GM12878 (cell line): ENCODE data around the gene DLG2. TPM values are rescaled to one million over a fixed set of nuclear protein-coding genes. Genes with fewer than 3 reads are reported as not detected.

ENCODE experiments used
- ATAC-seq: fragments of 200-7000 bp; cut with Tn5 transposase; 3 replicates; pipeline ENCODE4 v1.9.1; 2020; ENCODE audit warnings: mild to moderate bottlenecking, moderate library complexity
- BruUV-seq: library from RNA; stranded (reverse); fragments of 400-500 nt; replicated peaks from 2 replicates; lab custom pipeline; 2021; lab: Mats Ljungman, UMichigan
- CTCF ChIA-PET: fragments of 300-600 bp; sonication (Branson Sonifier 250); formaldehyde crosslinking; extraction: SDS; loops from one replicate; lab custom pipeline; 2021; ENCODE audit warnings: inconsistent platforms; lab: Yijun Ruan, JAX
- POLR2A ChIA-PET: fragments of 350-600 bp; formaldehyde crosslinking; extraction: SDS; loops from one replicate; lab custom pipeline; 2021; ENCODE audit warnings: inconsistent platforms; lab: Charles Lee
- RAD21 ChIA-PET: fragments of 300-600 bp; sonication (Branson Sonifier 250); formaldehyde crosslinking; loops from one replicate; lab custom pipeline; 2023; ENCODE audit warnings: antibody characterized with exemption; ENCODE audit not compliant: unreplicated experiment; lab: Charles Lee
- SMC1A ChIA-PET: fragments of 300-600 bp; sonication (Branson Sonifier 250); formaldehyde crosslinking; loops from one replicate; lab custom pipeline; 2023; ENCODE audit not compliant: unreplicated experiment, uncharacterized antibody; lab: Charles Lee
- DNase-seq: peaks from one replicate; pipeline ENCODE4 v3.0.0-alpha.2; 2011; ENCODE audit warnings: low read depth, low spot score
- FAIRE-seq: peaks from 3 replicates; lab custom pipeline; 2011; peaks lifted over from hg19 to GRCh38; lab: Jason Lieb, UNC
- H2AFZ ChIP-seq: 2 replicates; pipeline ENCODE4 v1.6.0; 2011; ENCODE audit warnings: low read depth, low read length, control low read depth; ENCODE audit not compliant: control insufficient read depth
- H3K27ac ChIP-seq: 2 replicates; pipeline ENCODE4 v1.5.1; 2011; ENCODE audit warnings: control low read depth; ENCODE audit not compliant: control insufficient read depth, insufficient read depth
- H3K27me3 ChIP-seq, 2 experiments: replicated peaks in 1 of 2; 2 replicates each; pipeline versions ENCODE4 v1.6.0 to v1.6.1; 2011; ENCODE audit warnings: low read length in 1 of 2; ENCODE audit not compliant: control insufficient read depth in 2 of 2, insufficient read depth in 2 of 2
- H3K36me3 ChIP-seq, 2 experiments: 2 replicates each; pipeline ENCODE4 v1.5.1; 2011; ENCODE audit warnings: low read length in 1 of 2; ENCODE audit not compliant: control insufficient read depth in 2 of 2, insufficient read depth in 2 of 2
- H3K4me1 ChIP-seq: 2 replicates; pipeline ENCODE4 v1.6.1; 2011; ENCODE audit warnings: mild to moderate bottlenecking, low read length, moderate library complexity, mixed read lengths; ENCODE audit not compliant: control insufficient read depth, insufficient read depth
- H3K4me2 ChIP-seq: 2 replicates; pipeline ENCODE4 v1.6.0; 2011; ENCODE audit warnings: control low read depth; ENCODE audit not compliant: control insufficient read depth, insufficient read depth
- H3K4me3 ChIP-seq: fragments of 200-600 bp; sonication (generic); 2 replicates; pipeline ENCODE4 v1.5.1; 2016
- H3K79me2 ChIP-seq: 2 replicates; pipeline ENCODE4 v1.6.0; 2011; ENCODE audit warnings: low read length; ENCODE audit not compliant: control insufficient read depth, insufficient read depth
- H3K9ac ChIP-seq: 2 replicates; pipeline ENCODE4 v1.8.0; 2011; ENCODE audit warnings: low read length, control low read depth, mixed read lengths; ENCODE audit not compliant: control insufficient read depth, insufficient read depth
- H3K9me3 ChIP-seq: replicated peaks from 3 replicates; pipeline ENCODE4 v1.5.1; 2011; ENCODE audit warnings: mild to moderate bottlenecking, low read length; ENCODE audit not compliant: control insufficient read depth, insufficient read depth
- H4K20me1 ChIP-seq: 2 replicates; pipeline ENCODE4 v1.6.0; 2011; ENCODE audit not compliant: control insufficient read depth, insufficient read depth
- ATF7 ChIP-seq: fragments of 450-650 bp; IDR thresholded peaks from 2 replicates; pipeline ENCODE4 v1.6.1; 2016; ENCODE audit warnings: low read depth, mild to moderate bottlenecking
- CREB1 ChIP-seq: IDR thresholded peaks from 2 replicates; pipeline ENCODE4 v1.6.1; 2012; ENCODE audit warnings: low read depth, mild to moderate bottlenecking, inconsistent platforms
- ETV6 ChIP-seq, 2 experiments: fragments of 450-650 bp in 1 of 2; IDR thresholded peaks in 1 of 2; conservative IDR thresholded peaks in 1 of 2; 2 replicates each; pipeline ENCODE4 v1.6.1; 2014; ENCODE audit warnings: antibody characterized with exemption in 1 of 2, borderline replicate concordance in 1 of 2, low read depth in 1 of 2, mild to moderate bottlenecking in 1 of 2, moderate library complexity in 1 of 2
- FOXM1 ChIP-seq: IDR thresholded peaks from 2 replicates; pipeline ENCODE4 v1.6.1; 2012; ENCODE audit warnings: low read depth, mild to moderate bottlenecking, inconsistent platforms, low read length, moderate library complexity
- HDAC6 ChIP-seq: fragments of 200-600 bp; sonication (generic); IDR thresholded peaks from one replicate; pipeline ENCODE4 v1.8.0; 2017; ENCODE audit warnings: antibody characterized with exemption; ENCODE audit not compliant: unreplicated experiment
- HDGF ChIP-seq: fragments of 450-650 bp; IDR thresholded peaks from 2 replicates; pipeline ENCODE4 v1.6.1; 2016; ENCODE audit warnings: antibody characterized with exemption
- NFXL1 ChIP-seq: fragments of 450-650 bp; IDR thresholded peaks from 2 replicates; pipeline ENCODE4 v1.6.1; 2017; ENCODE audit warnings: antibody characterized with exemption, mild to moderate bottlenecking, borderline replicate concordance
- RBBP5 ChIP-seq: fragments of 200-600 bp; sonication (generic); conservative IDR thresholded peaks from 2 replicates; pipeline ENCODE4 v1.6.1; 2016
- SMC3 ChIP-seq: IDR thresholded peaks from 2 replicates; pipeline ENCODE4 v1.6.1; 2011; ENCODE audit warnings: low read length, improper control_type of control experiment, borderline replicate concordance
- SPI1 ChIP-seq: IDR thresholded peaks from 2 replicates; pipeline ENCODE4 v1.6.1; 2011; ENCODE audit warnings: low read depth, mild to moderate bottlenecking, low read length, moderate library complexity, borderline replicate concordance; ENCODE audit not compliant: insufficient read depth
- STAT1 ChIP-seq: fragments of 450-650 bp; conservative IDR thresholded peaks from 2 replicates; pipeline ENCODE4 v1.6.1; 2014; ENCODE audit warnings: antibody characterized with exemption, mild to moderate bottlenecking
- SUPT20H ChIP-seq: IDR thresholded peaks from 2 replicates; pipeline ENCODE4 v1.6.1; 2011; ENCODE audit warnings: low read depth, mild to moderate bottlenecking, low read length, moderate library complexity, borderline replicate concordance; ENCODE audit not compliant: control insufficient read depth
- TCF7 ChIP-seq: IDR thresholded peaks from 2 replicates; pipeline ENCODE4 v1.6.1; 2014; ENCODE audit warnings: antibody characterized with exemption, borderline replicate concordance
- USF1 ChIP-seq: IDR thresholded peaks from 2 replicates; pipeline ENCODE4 v1.6.1; 2011; ENCODE audit warnings: borderline replicate concordance, low read depth, mild to moderate bottlenecking, moderate library complexity, mixed read lengths, low read length; ENCODE audit not compliant: insufficient read depth; ENCODE audit errors: extremely low read length
- ZNF592 ChIP-seq: fragments of 450-650 bp; IDR thresholded peaks from 2 replicates; pipeline ENCODE4 v1.6.1; 2017; ENCODE audit warnings: mild to moderate bottlenecking, moderate library complexity
- WGBS: methylation state at CpG from one replicate; pipeline ENCODE4 v1.1.6; 2016; ENCODE audit warnings: low lambda C conversion rate; ENCODE audit not compliant: insufficient replicate concordance, insufficient coverage; ENCODE audit errors: missing lambda C conversion rate; 5-methylcytosine and 5-hydroxymethylcytosine counted together
- in situ Hi-C: fragments of 300-500 bp; cut with MboI; formaldehyde crosslinking; loops from 9 replicates; pipeline ENCODE4 v1.14.3; 2018; ENCODE audit warnings: mixed read lengths
- intact Hi-C: fragments of 100-400 bp; cut with micrococcal nuclease; formaldehyde crosslinking; loops from one replicate; pipeline ENCODE4 v1.14.2; 2022; ENCODE audit not compliant: unreplicated experiment
- polyA plus RNA-seq, 11 experiments: library from polyadenylated mRNA; depleted of rRNA in 4 of 11; unstranded in 6 of 11; stranded (reverse) in 5 of 11; fragments of >200 nt; fragmentation: Nextera tagmentation in 4 of 11; fragmentation: Illumina TruSeq in 1 of 11; extraction: Ambion mirVana in 4 of 11; extraction: Trizol in 1 of 11; gene quantifications; 1 replicate in 1 of 11; 2 replicates in 10 of 11; pipeline versions ENCODE4 v1.2.1 to v1.2.3, GENCODE V29; 2011 to 2016; ENCODE audit warnings: inconsistent platforms in 2 of 11, missing spikeins in 2 of 11, low read depth in 1 of 11
- total RNA-seq, 4 experiments: library from RNA; depleted of rRNA in 3 of 4; stranded (reverse); fragments of >200 nt in 3 of 4; fragmentation: Illumina TruSeq in 1 of 4; extraction: Trizol in 1 of 4; gene quantifications; 2 replicates each; pipeline versions ENCODE4 v1.2.1 to v1.2.3, GENCODE V29; 2013 to 2021

DLG2 gene
- total and polyA plus RNA-seq, 10 of the 15 experiments (the other 5 are each of a cell fraction or from before 2014, with no cell fraction given), result 0.09 to 0.98 (median 0.35) TPM

GRCh38 chr11:85423794-85424193 lies 203.3 kb downstream of the DLG2 start (continued):
- no peak for TF ChIP-seq RBBP5
- TF ChIP-seq, all 136 proteins: peak for 0

GRCh38 chr11:85423316-85423715 lies 203.8 kb downstream of the DLG2 start:
- H2AFZ ChIP-seq, result no peak overlapping the region
- no peak overlapping the region for H3K9ac ChIP-seq
- ChIA-PET RAD21 (no interaction called here), SMC1A (no interaction called here), CTCF (no interaction called here), POLR2A (no interaction called here)
- no peaks in the 10 kb centered on the region for H3K4me1 ChIP-seq
- H3K4me3 ChIP-seq, result no peak overlapping the region
- BruUV-seq, result no TSS peak
- H3K36me3 ChIP-seq, result no peaks in the 10 kb centered on the region
- H3K9me3 ChIP-seq, result no peaks in the 10 kb centered on the region
- no peaks in the 10 kb centered on the region for H3K79me2 ChIP-seq
- intact Hi-C loops, result no loop called here
- in situ Hi-C loops, result no loop called here
- no peaks in the 10 kb centered on the region for H4K20me1 ChIP-seq
- TF ChIP-seq SMC3 (no peak), ETV6 (conservative IDR thresholded peaks at IDR 0.05 in 1 of 2, IDR thresholded peaks at IDR 0.05 in 1 of 2; ENCODE audit: borderline replicate concordance in 1 of 2, low read depth in 1 of 2) (no peak), HDGF (no peak), USF1 (no peak), FOXM1 (no peak), HDAC6 (no peak), STAT1 (no peak), ATF7 (no peak), SUPT20H (no peak), NFXL1 (no peak), CREB1 (no peak), TCF7 (no peak), SPI1 (no peak), ZNF592 (no peak)
- 60% methylated on average over 1 of the region's 1 CpG for WGBS
- no peaks in the 10 kb centered on the region for H3K27me3 ChIP-seq
- no peak overlapping the region for H3K4me2 ChIP-seq
- ATAC-seq (no peak), DNase-seq (no peak), FAIRE-seq (no peak)
- no peak overlapping the region for H3K27ac ChIP-seq
